IMR-90 (cell line): Measurements from ENCODE around the gene FXN. TPM values are rescaled to one million over a fixed set of nuclear protein-coding genes. Genes with fewer than 3 reads are reported as not detected.

Source experiments
- ATAC-seq: fragments of 200-7000 bp; cut with Tn5 transposase; 2 replicates; pipeline ENCODE4 v1.9.1; 2020; ENCODE audit warnings: low read depth, mild to moderate bottlenecking, moderate library complexity
- BruUV-seq: library from RNA; stranded (reverse); fragments of 400-500 nt; replicated peaks from 2 replicates; lab custom pipeline; 2021; lab: Mats Ljungman, UMichigan
- CTCF ChIA-PET: fragments of 300-600 bp; formaldehyde crosslinking; extraction: SDS; loops from one replicate; lab custom pipeline; 2021; ENCODE audit warnings: antibody characterized with exemption; lab: Yijun Ruan, JAX
- POLR2A ChIA-PET: fragments of 300-600 bp; sonication (Branson Sonifier 250); formaldehyde crosslinking; loops from one replicate; lab custom pipeline; 2022; ENCODE audit warnings: antibody characterized with exemption; ENCODE audit not compliant: unreplicated experiment; lab: Charles Lee
- DNase-seq: peaks from one replicate; pipeline ENCODE4 v3.0.0; 2013
- H2AFZ ChIP-seq: replicated peaks from 2 replicates; pipeline ENCODE3; 2013; ENCODE audit warnings: low read length, mild to moderate bottlenecking; ENCODE audit not compliant: poor library complexity
- H2AK5ac ChIP-seq: 2 replicates; pipeline ENCODE4 v1.6.1; 2013; ENCODE audit warnings: low read depth, low read length, inconsistent platforms
- H2AK9ac ChIP-seq: replicated peaks from 2 replicates; pipeline ENCODE3; 2013; ENCODE audit warnings: mild to moderate bottlenecking, low read depth, low read length, moderate library complexity; ENCODE audit not compliant: poor library complexity
- H2BK120ac ChIP-seq: 2 replicates; pipeline ENCODE4 v1.6.1; 2013; ENCODE audit warnings: low read depth, low read length, inconsistent platforms
- H2BK15ac ChIP-seq: 3 replicates; pipeline ENCODE4 v1.6.1; 2013; ENCODE audit warnings: low read depth, low read length, inconsistent platforms
- H2BK20ac ChIP-seq: 2 replicates; pipeline ENCODE4 v1.6.1; 2013; ENCODE audit warnings: low read depth, mild to moderate bottlenecking, inconsistent platforms, low read length, moderate library complexity
- H2BK5ac ChIP-seq: 2 replicates; pipeline ENCODE4 v1.6.1; 2013; ENCODE audit warnings: mild to moderate bottlenecking, low read depth, low read length, inconsistent platforms; ENCODE audit not compliant: poor library complexity, severe bottlenecking
- H3K14ac ChIP-seq: replicated peaks from 2 replicates; pipeline ENCODE4 v1.6.1; 2013; ENCODE audit warnings: low read depth, low read length, inconsistent platforms
- H3K18ac ChIP-seq: 2 replicates; pipeline ENCODE4 v1.6.1; 2013; ENCODE audit warnings: low read depth, low read length, control low read depth
- H3K23ac ChIP-seq: 2 replicates; pipeline ENCODE4 v1.6.1; 2013; ENCODE audit warnings: low read depth, low read length, inconsistent platforms
- H3K27ac ChIP-seq: 2 replicates; pipeline ENCODE4 v1.5.1; 2013; ENCODE audit warnings: mild to moderate bottlenecking, control low read depth, low read length; ENCODE audit not compliant: insufficient read depth
- H3K27me3 ChIP-seq: 2 replicates; pipeline ENCODE4 v1.6.1; 2013; ENCODE audit warnings: low read length; ENCODE audit not compliant: control insufficient read depth, insufficient read depth
- H3K36me3 ChIP-seq: 2 replicates; pipeline ENCODE4 v1.6.1; 2013; ENCODE audit warnings: low read length, mixed read lengths; ENCODE audit not compliant: control insufficient read depth, insufficient read depth
- H3K4ac ChIP-seq: 2 replicates; pipeline ENCODE4 v1.6.1; 2013; ENCODE audit warnings: low read depth, low read length, inconsistent platforms
- H3K4me1 ChIP-seq: 2 replicates; pipeline ENCODE4 v1.6.1; 2013; ENCODE audit warnings: low read length, mixed read lengths; ENCODE audit not compliant: control insufficient read depth, insufficient read depth
- H3K4me2 ChIP-seq: 2 replicates; pipeline ENCODE4 v1.6.1; 2013; ENCODE audit warnings: low read depth, mild to moderate bottlenecking, control low read depth, low read length, moderate library complexity
- H3K4me3 ChIP-seq: 2 replicates; pipeline ENCODE4 v1.5.1; 2013; ENCODE audit warnings: low read depth, mild to moderate bottlenecking, control low read depth, low read length, moderate library complexity; ENCODE audit not compliant: insufficient read depth
- H3K56ac ChIP-seq: 2 replicates; pipeline ENCODE4 v1.6.1; 2013; ENCODE audit warnings: low read length, inconsistent platforms; ENCODE audit not compliant: insufficient read depth; ENCODE audit errors: extremely low read depth
- H3K79me1 ChIP-seq, 2 experiments: 2 replicates each; pipeline ENCODE4 v1.6.1; 2013; ENCODE audit warnings: low read length in 2 of 2, inconsistent platforms in 1 of 2, low read depth in 1 of 2
- H3K9ac ChIP-seq: 2 replicates; pipeline ENCODE4 v1.6.1; 2013; ENCODE audit warnings: low read depth, low read length, control low read depth
- H3K9me1 ChIP-seq: 2 replicates; pipeline ENCODE4 v1.6.1; 2013; ENCODE audit warnings: low read length, inconsistent platforms; ENCODE audit not compliant: insufficient read depth
- H3K9me3 ChIP-seq: 2 replicates; pipeline ENCODE4 v1.6.1; 2013; ENCODE audit warnings: low read length; ENCODE audit not compliant: control insufficient read depth, insufficient read depth
- H4K20me1 ChIP-seq: 2 replicates; pipeline ENCODE4 v1.6.1; 2013; ENCODE audit warnings: low read length, inconsistent platforms; ENCODE audit not compliant: insufficient read depth
- H4K5ac ChIP-seq: 2 replicates; pipeline ENCODE4 v1.6.1; 2013; ENCODE audit warnings: mild to moderate bottlenecking, low read depth, low read length, control low read depth
- H4K8ac ChIP-seq, 2 experiments: 2 replicates each; pipeline ENCODE4 v1.6.1; 2013; ENCODE audit warnings: low read depth in 2 of 2, low read length in 2 of 2, control low read depth in 1 of 2, inconsistent platforms in 1 of 2
- H4K91ac ChIP-seq: 2 replicates; pipeline ENCODE4 v1.6.1; 2013; ENCODE audit warnings: low read depth, low read length, inconsistent platforms; ENCODE audit not compliant: insufficient read depth
- CEBPB ChIP-seq: IDR thresholded peaks from 2 replicates; pipeline ENCODE4 v1.6.1; 2012; ENCODE audit warnings: low read depth, low read length, improper control_type of control experiment
- CTCF ChIP-seq: conservative IDR thresholded peaks from 2 replicates; pipeline ENCODE4 v1.5.1; 2012; ENCODE audit warnings: mild to moderate bottlenecking, low read depth, low read length, improper control_type of control experiment
- MAFK ChIP-seq: IDR thresholded peaks from 2 replicates; pipeline ENCODE4 v1.6.1; 2012; ENCODE audit warnings: low read depth, low read length, improper control_type of control experiment
- MXI1 ChIP-seq: IDR thresholded peaks from 2 replicates; pipeline ENCODE4 v1.6.1; 2012; ENCODE audit warnings: low read depth, mild to moderate bottlenecking, low read length, moderate library complexity, borderline replicate concordance
- NFE2L2 ChIP-seq: fragments of 150-350 bp; IDR thresholded peaks from 2 replicates; pipeline ENCODE4 v1.6.1; 2016; ENCODE audit warnings: low read depth, mild to moderate bottlenecking, low read length
- POLR2A ChIP-seq: IDR thresholded peaks from 2 replicates; pipeline ENCODE4 v1.6.1; 2012; ENCODE audit warnings: mild to moderate bottlenecking, low read depth, low read length
- RAD21 ChIP-seq: IDR thresholded peaks from 2 replicates; pipeline ENCODE4 v1.6.1; 2012; ENCODE audit warnings: low read length, improper control_type of control experiment
- RCOR1 ChIP-seq: IDR thresholded peaks from 2 replicates; pipeline ENCODE4 v1.6.1; 2012; ENCODE audit warnings: mild to moderate bottlenecking, low read length, improper control_type of control experiment; ENCODE audit not compliant: insufficient replicate concordance
- SMC3 ChIP-seq: fragments of 150-350 bp; IDR thresholded peaks from 2 replicates; pipeline ENCODE4 v1.6.1; 2016; ENCODE audit warnings: low read depth, mild to moderate bottlenecking, antibody characterized with exemption, low read length, moderate library complexity
- WGBS, 2 experiments: methylation state at CpG; one replicate each; pipeline versions ENCODE4 v1.1.5 to v1.1.7; 2013; ENCODE audit warnings: missing lambda C conversion rate in 2 of 2; ENCODE audit not compliant: insufficient read length in 1 of 2; ENCODE audit errors: extremely low coverage in 2 of 2; 5-methylcytosine and 5-hydroxymethylcytosine counted together
- dilution Hi-C: fragments of 300-500 bp; cut with HindIII; formaldehyde crosslinking; loops from one replicate; pipeline ENCODE4 v1.14.3; 2018; ENCODE audit warnings: low sequenced_read_pairs; ENCODE audit not compliant: unreplicated experiment
- in situ Hi-C: fragments of 300-500 bp; cut with MboI; formaldehyde crosslinking; loops from 3 replicates; pipeline ENCODE4 v1.14.3; 2019; ENCODE audit warnings: low sequenced_read_pairs, inconsistent platforms, mixed read lengths
- intact Hi-C: fragments of 100-400 bp; cut with micrococcal nuclease; formaldehyde crosslinking; loops from 2 replicates; pipeline ENCODE4 v1.10.0; 2022
- polyA plus RNA-seq, 3 experiments: library from polyadenylated mRNA; depleted of rRNA; stranded (reverse); fragments of >200 nt; gene quantifications; 2 replicates each; pipeline ENCODE4 v1.2.3, GENCODE V29; 2012; ENCODE audit warnings: low replicate concordance in 1 of 3
- total RNA-seq: library from RNA; depleted of rRNA; stranded (reverse); fragments of >200 nt; gene quantifications from 2 replicates; pipeline ENCODE4 v1.2.3, GENCODE V29; 2012
- TF ChIP-seq, protein P1 (sequence below): fragments of 150-350 bp; IDR thresholded peaks from 2 replicates; pipeline ENCODE4 v1.6.1; 2016; ENCODE audit warnings: low read depth, mild to moderate bottlenecking, low read length, moderate library complexity, borderline replicate concordance
- TF ChIP-seq, protein P2 (sequence below): fragments of 150-350 bp; IDR thresholded peaks from 2 replicates; pipeline ENCODE4 v1.6.1; 2017; ENCODE audit warnings: mild to moderate bottlenecking, antibody characterized with exemption, low read length, low read depth

Gene FXN
- total and polyA plus RNA-seq, 2 of the 4 experiments (the other 2 are of a cell fraction) = 3.9 to 18.1 TPM

DNA sequence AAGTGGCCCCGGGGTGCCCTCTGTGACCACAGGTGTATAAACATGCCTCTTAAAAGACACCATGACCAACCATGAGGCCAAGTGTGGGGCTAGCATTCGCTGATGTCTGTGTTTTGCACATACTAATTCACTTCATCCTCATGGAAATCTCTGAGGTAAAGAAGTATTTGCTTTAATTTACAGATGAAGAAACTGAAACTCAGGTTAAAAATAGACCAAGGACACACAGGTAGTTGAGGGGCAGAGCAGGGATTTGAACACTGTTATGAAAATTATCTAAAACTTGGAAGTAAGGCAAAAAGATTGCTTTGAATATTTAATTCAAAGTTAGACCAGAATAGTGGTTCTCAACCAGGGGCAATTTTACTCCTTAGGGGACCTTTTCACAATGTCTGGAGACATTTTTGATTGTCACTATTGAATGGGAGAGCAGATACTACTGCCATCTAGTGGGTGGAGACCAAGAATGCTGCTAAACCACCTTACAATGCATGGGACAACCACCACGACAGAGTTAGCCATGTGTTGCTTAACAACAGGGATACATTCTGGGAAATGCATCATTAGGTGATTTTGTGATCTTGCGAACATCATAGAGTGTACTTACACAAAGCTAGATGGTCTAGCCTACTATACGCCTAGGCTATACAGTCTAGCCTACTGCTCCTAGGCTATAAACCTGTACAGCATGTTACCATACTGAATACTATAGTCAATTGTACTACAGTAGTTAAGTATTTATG lies 8.0 kb upstream of the FXN start:
- DNase-seq (peak; percentile 45), ATAC-seq (peak; percentile 88)
- no peak overlapping the region for H2BK120ac ChIP-seq
- H4K20me1 ChIP-seq = no peaks in the 10 kb centered on the region
- ChIA-PET CTCF (no interaction called here), POLR2A (no interaction called here)
- H3K79me1 ChIP-seq = no peaks in the 10 kb centered on the region
- dilution Hi-C loops (no loop called here), intact Hi-C loops (loop anchor here (1.0 to 10.0 kb wide), 2 partner anchors 323 to 443 kb away; partner anchors contain the start of gene PIP5K1B), in situ Hi-C loops (no loop called here)
- H2AFZ ChIP-seq = no peak overlapping the region
- H3K23ac ChIP-seq = no peak overlapping the region
- H4K8ac ChIP-seq = no peak overlapping the region
- H3K18ac ChIP-seq = no peak overlapping the region
- no peak overlapping the region for H2AK9ac ChIP-seq
- H2AK5ac ChIP-seq = no peak overlapping the region
- no peak overlapping the region for H2BK5ac ChIP-seq
- H3K27ac ChIP-seq = no peak overlapping the region
- H4K91ac ChIP-seq = no peak overlapping the region
- H4K5ac ChIP-seq = no peak overlapping the region
- H2BK20ac ChIP-seq = no peak overlapping the region
- H3K36me3 ChIP-seq = no peaks in the 10 kb centered on the region
- no peak overlapping the region for H2BK15ac ChIP-seq
- no peaks in the 10 kb centered on the region for H3K4me1 ChIP-seq
- peaks cover 11% of the 10 kb centered on the region for H3K27me3 ChIP-seq
- H3K9ac ChIP-seq = no peak overlapping the region
- no peak overlapping the region for H3K4ac ChIP-seq
- no peaks in the 10 kb centered on the region for H3K9me1 ChIP-seq
- no peak overlapping the region for H3K56ac ChIP-seq
- WGBS, 2 experiments = no CpG with 5 or more reads among the region's 5 CpGs
- TF ChIP-seq NFE2L2 (no peak), CEBPB (peak; percentile 36; the same call in 1 of the 2 replicates), RCOR1 (no peak), MAFK (no peak), MXI1 (no peak), RAD21 (peak; percentile 53), SMC3 (peak; percentile 39; the same call in 1 of the 2 replicates), POLR2A (no peak), CTCF (peak; percentile 67)
- TF ChIP-seq, protein P1, sequence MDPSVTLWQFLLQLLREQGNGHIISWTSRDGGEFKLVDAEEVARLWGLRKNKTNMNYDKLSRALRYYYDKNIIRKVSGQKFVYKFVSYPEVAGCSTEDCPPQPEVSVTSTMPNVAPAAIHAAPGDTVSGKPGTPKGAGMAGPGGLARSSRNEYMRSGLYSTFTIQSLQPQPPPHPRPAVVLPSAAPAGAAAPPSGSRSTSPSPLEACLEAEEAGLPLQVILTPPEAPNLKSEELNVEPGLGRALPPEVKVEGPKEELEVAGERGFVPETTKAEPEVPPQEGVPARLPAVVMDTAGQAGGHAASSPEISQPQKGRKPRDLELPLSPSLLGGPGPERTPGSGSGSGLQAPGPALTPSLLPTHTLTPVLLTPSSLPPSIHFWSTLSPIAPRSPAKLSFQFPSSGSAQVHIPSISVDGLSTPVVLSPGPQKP = no peak
- TF ChIP-seq, protein P2, sequence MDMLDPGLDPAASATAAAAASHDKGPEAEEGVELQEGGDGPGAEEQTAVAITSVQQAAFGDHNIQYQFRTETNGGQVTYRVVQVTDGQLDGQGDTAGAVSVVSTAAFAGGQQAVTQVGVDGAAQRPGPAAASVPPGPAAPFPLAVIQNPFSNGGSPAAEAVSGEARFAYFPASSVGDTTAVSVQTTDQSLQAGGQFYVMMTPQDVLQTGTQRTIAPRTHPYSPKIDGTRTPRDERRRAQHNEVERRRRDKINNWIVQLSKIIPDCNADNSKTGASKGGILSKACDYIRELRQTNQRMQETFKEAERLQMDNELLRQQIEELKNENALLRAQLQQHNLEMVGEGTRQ = no peak
- BruUV-seq = no TSS peak
- H3K14ac ChIP-seq = no peak overlapping the region
- H3K4me2 ChIP-seq = no peak overlapping the region
- no peaks in the 10 kb centered on the region for H3K9me3 ChIP-seq
- no peak overlapping the region for H3K4me3 ChIP-seq
